ENCODE measurements around the gene STAC3. TPM values are rescaled to one million over a fixed set of nuclear protein-coding genes. Genes with fewer than 3 reads are reported as not detected.

The STAC3 gene
- polyA plus RNA-seq, 2 of the 4 experiments (the other 2 are of a cell fraction), result 0.40 to 0.43 TPM

DNA sequence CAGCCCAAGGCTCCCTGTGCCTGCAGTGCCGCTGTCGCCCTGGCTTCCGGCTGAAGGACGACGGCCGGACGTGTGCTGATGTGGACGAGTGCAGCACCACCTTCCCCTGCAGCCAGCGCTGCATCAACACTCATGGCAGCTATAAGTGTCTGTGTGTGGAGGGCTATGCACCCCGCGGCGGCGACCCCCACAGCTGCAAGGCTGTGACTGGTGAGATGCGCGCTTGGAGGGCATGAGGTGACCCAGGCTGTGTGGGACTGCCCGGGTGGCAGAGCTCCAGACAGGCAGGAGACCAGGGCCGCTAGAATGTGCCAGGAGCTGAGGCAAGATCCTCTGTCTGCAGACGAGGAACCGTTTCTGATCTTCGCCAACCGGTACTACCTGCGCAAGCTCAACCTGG, 54.0 kb downstream of the STAC3 start:
- H3K27ac ChIP-seq, result no peak overlapping the region
- no peak for ATAC-seq

GRCh38 chr12:57196439-57196838, 54.5 kb downstream of the STAC3 start:
- no peaks in the 10 kb centered on the region for H3K9me3 ChIP-seq
- FAIRE-seq, result no peak
- no peak overlapping the region for H3K27ac ChIP-seq
- no peak overlapping the region for H3K4me3 ChIP-seq
- no peak for TF ChIP-seq MAFK (IDR thresholded peaks at IDR 0.05; ENCODE audit: partially characterized antibody)
- TF ChIP-seq TFCP2L1 (CRISPR knock-in tag; IDR thresholded peaks at IDR 0.05), result no peak
- CTCF ChIA-PET, result interaction anchor here (0.8 to 20.5 kb wide), 8 partner anchors 8 to 128 kb away, joined by 3 to 383 read pairs (median 6); no protein-coding TSS in a partner anchor
- DNase-seq (ENCODE audit: low read depth in 1 of 2, low spot score in 1 of 2), result no peak
- POLR2A ChIA-PET, result no interaction called here
- WGBS (ENCODE audit: missing lambda C conversion rate), result 65% methylated on average over 4 of the region's 4 CpGs
- H3K4me2 ChIP-seq, result no peak overlapping the region
- peak in 1 of 2 experiments; percentile 30; a peak in 3 of 6 replicates for ATAC-seq
- no peaks in the 10 kb centered on the region for H3K4me1 ChIP-seq

More for the DNA sequence above, 54.0 kb downstream of the STAC3 start:
- 86% methylated on average over 21 of the region's 22 CpGs for WGBS (ENCODE audit: missing lambda C conversion rate)
- no peak for DNase-seq (ENCODE audit: low read depth in 1 of 2, low spot score in 1 of 2)
- CTCF ChIA-PET, result interaction anchor here (0.8 to 20.5 kb wide), 8 partner anchors 9 to 128 kb away, joined by 3 to 383 read pairs (median 6); no protein-coding TSS in a partner anchor
- no peak overlapping the region for H3K4me3 ChIP-seq
- POLR2A ChIA-PET, result interaction anchor here (0.6 kb wide), 1 partner anchor 16 kb away, joined by 5 read pairs; no protein-coding TSS in a partner anchor
- no peak overlapping the region for H3K4me2 ChIP-seq
- TF ChIP-seq NPAS2 (CRISPR knock-in tag; IDR thresholded peaks at IDR 0.05; ENCODE audit: borderline replicate concordance) (no peak), HOXA7 (CRISPR knock-in tag; IDR thresholded peaks at IDR 0.05) (no peak), ZFP36 (IDR thresholded peaks at IDR 0.05; ENCODE audit: borderline replicate concordance, partially characterized antibody) (no peak), KDM5A (IDR thresholded peaks at IDR 0.05) (no peak), PHF8 (IDR thresholded peaks at IDR 0.05; ENCODE audit: borderline replicate concordance, low read depth) (no peak), NFE2L2 (conservative IDR thresholded peaks at IDR 0.05; ENCODE audit: low read length) (no peak), RAD21 (conservative IDR thresholded peaks at IDR 0.05 in 1 of 2, IDR thresholded peaks at IDR 0.05 in 1 of 2) (no peak), GATA3 (IDR thresholded peaks at IDR 0.05; ENCODE audit: borderline replicate concordance) (no peak), RCOR1 (IDR thresholded peaks at IDR 0.05; ENCODE audit: low read depth, low read length) (no peak), CEBPB (IDR thresholded peaks at IDR 0.05) (no peak), ZNF302 (CRISPR knock-in tag; IDR thresholded peaks at IDR 0.05) (no peak), MAFK (IDR thresholded peaks at IDR 0.05; ENCODE audit: partially characterized antibody) (no peak), HOXB5 (CRISPR knock-in tag; IDR thresholded peaks at IDR 0.05) (no peak), FOSL2 (IDR thresholded peaks at IDR 0.05) (no peak), FOSL2 (CRISPR knock-in tag; IDR thresholded peaks at IDR 0.05) (no peak), TP53 (CRISPR knock-in tag; IDR thresholded peaks at IDR 0.05) (no peak)
- TF ChIP-seq, protein P1, sequence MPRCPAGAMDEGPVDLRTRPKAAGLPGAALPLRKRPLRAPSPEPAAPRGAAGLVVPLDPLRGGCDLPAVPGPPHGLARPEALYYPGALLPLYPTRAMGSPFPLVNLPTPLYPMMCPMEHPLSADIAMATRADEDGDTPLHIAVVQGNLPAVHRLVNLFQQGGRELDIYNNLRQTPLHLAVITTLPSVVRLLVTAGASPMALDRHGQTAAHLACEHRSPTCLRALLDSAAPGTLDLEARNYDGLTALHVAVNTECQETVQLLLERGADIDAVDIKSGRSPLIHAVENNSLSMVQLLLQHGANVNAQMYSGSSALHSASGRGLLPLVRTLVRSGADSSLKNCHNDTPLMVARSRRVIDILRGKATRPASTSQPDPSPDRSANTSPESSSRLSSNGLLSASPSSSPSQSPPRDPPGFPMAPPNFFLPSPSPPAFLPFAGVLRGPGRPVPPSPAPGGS (IDR thresholded peaks at IDR 0.05), result no peak
- TF ChIP-seq, protein P2, sequence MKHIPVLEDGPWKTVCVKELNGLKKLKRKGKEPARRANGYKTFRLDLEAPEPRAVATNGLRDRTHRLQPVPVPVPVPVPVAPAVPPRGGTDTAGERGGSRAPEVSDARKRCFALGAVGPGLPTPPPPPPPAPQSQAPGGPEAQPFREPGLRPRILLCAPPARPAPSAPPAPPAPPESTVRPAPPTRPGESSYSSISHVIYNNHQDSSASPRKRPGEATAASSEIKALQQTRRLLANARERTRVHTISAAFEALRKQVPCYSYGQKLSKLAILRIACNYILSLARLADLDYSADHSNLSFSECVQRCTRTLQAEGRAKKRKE (CRISPR knock-in tag; IDR thresholded peaks at IDR 0.05; ENCODE audit: low read depth), result no peak
- H3K4me1 ChIP-seq, result no peaks in the 10 kb centered on the region
- no peaks in the 10 kb centered on the region for H3K9me3 ChIP-seq
- no peak for FAIRE-seq

- H3K4me2 ChIP-seq, result no peak overlapping the region
- FAIRE-seq (no peak), ATAC-seq (peak in 1 of 2 experiments; percentile 7; a peak in 3 of 6 replicates), DNase-seq (ENCODE audit: low read depth in 1 of 2, low spot score in 1 of 2) (no peak)
- 85% methylated on average over 30 of the region's 34 CpGs for WGBS (ENCODE audit: missing lambda C conversion rate)
- TF ChIP-seq MAFK (IDR thresholded peaks at IDR 0.05; ENCODE audit: partially characterized antibody) (no peak), HOXB13 (CRISPR knock-in tag; IDR thresholded peaks at IDR 0.05; ENCODE audit: low read depth) (no peak), HDAC2 (IDR thresholded peaks at IDR 0.05) (no peak), JUNB (IDR thresholded peaks at IDR 0.05) (no peak), CEBPB (IDR thresholded peaks at IDR 0.05) (no peak), RAD21 (conservative IDR thresholded peaks at IDR 0.05 in 1 of 2, IDR thresholded peaks at IDR 0.05 in 1 of 2) (no peak), POLR2A (IDR thresholded peaks at IDR 0.05; ENCODE audit: low read length) (no peak; the same call in 1 of the 2 replicates), RARB (CRISPR knock-in tag; IDR thresholded peaks at IDR 0.05) (no peak), TP53 (CRISPR knock-in tag; IDR thresholded peaks at IDR 0.05) (no peak), ZNF302 (CRISPR knock-in tag; IDR thresholded peaks at IDR 0.05) (no peak)
- TF ChIP-seq, protein P2 (CRISPR knock-in tag; IDR thresholded peaks at IDR 0.05; ENCODE audit: low read depth), result no peak
- TF ChIP-seq, protein P3, sequence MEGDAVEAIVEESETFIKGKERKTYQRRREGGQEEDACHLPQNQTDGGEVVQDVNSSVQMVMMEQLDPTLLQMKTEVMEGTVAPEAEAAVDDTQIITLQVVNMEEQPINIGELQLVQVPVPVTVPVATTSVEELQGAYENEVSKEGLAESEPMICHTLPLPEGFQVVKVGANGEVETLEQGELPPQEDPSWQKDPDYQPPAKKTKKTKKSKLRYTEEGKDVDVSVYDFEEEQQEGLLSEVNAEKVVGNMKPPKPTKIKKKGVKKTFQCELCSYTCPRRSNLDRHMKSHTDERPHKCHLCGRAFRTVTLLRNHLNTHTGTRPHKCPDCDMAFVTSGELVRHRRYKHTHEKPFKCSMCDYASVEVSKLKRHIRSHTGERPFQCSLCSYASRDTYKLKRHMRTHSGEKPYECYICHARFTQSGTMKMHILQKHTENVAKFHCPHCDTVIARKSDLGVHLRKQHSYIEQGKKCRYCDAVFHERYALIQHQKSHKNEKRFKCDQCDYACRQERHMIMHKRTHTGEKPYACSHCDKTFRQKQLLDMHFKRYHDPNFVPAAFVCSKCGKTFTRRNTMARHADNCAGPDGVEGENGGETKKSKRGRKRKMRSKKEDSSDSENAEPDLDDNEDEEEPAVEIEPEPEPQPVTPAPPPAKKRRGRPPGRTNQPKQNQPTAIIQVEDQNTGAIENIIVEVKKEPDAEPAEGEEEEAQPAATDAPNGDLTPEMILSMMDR (IDR thresholded peaks at IDR 0.05), result no peak
- TF ChIP-seq, protein P4, sequence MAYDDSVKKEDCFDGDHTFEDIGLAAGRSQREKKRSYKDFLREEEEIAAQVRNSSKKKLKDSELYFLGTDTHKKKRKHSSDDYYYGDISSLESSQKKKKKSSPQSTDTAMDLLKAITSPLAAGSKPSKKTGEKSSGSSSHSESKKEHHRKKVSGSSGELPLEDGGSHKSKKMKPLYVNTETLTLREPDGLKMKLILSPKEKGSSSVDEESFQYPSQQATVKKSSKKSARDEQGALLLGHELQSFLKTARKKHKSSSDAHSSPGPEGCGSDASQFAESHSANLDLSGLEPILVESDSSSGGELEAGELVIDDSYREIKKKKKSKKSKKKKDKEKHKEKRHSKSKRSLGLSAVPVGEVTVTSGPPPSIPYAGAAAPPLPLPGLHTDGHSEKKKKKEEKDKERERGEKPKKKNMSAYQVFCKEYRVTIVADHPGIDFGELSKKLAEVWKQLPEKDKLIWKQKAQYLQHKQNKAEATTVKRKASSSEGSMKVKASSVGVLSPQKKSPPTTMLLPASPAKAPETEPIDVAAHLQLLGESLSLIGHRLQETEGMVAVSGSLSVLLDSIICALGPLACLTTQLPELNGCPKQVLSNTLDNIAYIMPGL (CRISPR knock-in tag; IDR thresholded peaks at IDR 0.05; ENCODE audit: borderline replicate concordance), result no peak
- CTCF ChIA-PET, result interaction anchor here (0.6 to 20.5 kb wide), 6 partner anchors 18 to 81 kb away, joined by 3 to 383 read pairs (median 12); no protein-coding TSS in a partner anchor
- no peaks in the 10 kb centered on the region for H3K4me1 ChIP-seq
- POLR2A ChIA-PET, result no interaction called here
- no peak overlapping the region for H3K4me3 ChIP-seq
- no peaks in the 10 kb centered on the region for H3K9me3 ChIP-seq
- H3K27ac ChIP-seq, result no peak overlapping the region
Measured at GRCh38 chr12:57195611-57196371, 55.2 kb downstream of the STAC3 start.
